GM21825 (cell line): ENCODE data around the gene MRPL43.

Experiments used
- ATAC-seq: cut with Tn5 transposase; IDR thresholded peaks from one replicate; pipeline ENCODE4 v1.9.1; 2021; ENCODE audit warnings: mild to moderate bottlenecking, moderate library complexity; ENCODE audit not compliant: unreplicated experiment

The MRPL43 gene

GRCh38 chr10:101005361-101005760 is 18.1 kb upstream of the MRPL43 start:
- no peak for ATAC-seq

GRCh38 chr10:101003639-101004206 is 16.4 kb upstream of the MRPL43 start:
- no peak for ATAC-seq

DNA sequence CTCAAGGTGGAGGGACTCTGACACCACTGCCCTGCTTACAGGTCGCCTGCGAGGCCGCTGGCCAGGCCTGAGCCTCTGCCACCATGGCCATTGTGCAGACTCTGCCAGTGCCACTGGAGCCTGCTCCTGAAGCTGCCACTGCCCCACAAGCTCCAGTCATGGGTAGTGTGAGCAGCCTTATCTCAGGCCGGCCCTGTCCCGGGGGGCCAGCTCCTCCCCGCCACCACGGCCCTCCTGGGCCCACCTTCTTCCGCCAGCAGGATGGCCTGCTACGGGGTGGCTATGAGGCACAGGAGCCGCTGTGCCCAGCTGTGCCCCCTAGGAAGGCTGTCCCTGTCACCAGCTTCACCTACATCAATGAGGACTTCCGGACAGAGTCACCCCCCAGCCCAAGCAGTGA is 15.2 kb upstream of the MRPL43 start:
- no peak for ATAC-seq

DNA sequence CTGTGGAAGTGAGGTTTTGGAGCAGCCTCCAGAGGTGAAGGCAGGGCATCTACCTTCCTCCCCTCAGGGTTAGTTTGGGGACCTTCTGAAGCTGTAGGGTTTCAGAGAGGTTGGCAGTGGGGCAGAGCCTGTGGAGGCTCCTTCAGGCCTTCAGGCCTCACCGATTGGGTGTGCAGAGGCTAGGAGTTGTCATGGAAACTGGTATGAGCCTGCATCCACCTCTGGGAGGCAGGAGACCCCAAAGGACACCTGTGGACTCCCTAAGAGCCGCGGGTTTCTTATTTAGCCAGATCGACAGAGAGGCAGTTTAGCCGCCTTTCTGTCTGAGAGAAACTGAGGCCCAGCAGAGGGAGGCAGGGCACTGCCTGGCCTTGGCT is 14.3 kb upstream of the MRPL43 start:
- no peak for ATAC-seq

- no peak for ATAC-seq
Observed at GRCh38 chr10:101000915-101001658, 13.8 kb upstream of the MRPL43 start.

DNA sequence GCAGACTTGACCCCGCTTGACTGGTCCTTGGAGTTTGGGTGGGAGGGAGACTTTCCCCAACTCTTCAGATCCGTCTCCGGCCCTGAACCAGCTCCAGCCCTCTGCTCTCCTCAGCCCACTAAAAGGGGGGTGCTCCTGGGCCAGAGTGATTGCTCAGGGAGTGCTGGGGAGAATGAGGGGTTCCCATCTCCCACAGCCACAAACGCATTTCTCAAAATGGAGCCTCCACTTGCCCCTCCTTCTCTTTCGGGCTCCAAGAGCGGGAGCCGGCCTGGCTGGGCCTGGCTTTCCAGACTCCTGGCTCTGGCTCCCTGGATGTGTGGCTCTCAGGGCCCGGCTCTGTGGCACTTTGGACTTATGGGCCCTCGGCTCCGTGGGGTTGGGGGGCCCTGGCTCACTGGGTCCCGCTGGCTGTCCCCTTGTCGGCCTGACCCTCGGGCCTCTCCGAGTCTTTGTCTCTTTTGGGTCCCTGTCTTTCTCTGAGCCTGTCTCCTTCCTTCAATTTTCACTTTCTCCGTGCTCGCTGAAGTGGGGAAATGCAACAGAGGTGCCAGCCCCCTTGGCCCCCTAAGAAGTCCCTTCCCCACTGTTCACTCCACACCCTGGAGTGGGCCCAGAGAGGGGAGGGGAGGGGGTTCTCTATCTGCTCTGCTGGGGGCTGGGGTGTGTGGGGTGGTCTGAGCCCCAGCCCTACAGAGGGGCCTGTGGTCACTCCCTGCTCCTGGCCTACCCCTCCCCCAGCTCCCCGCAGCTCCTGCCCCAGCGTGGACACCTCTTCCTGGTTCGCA is 13.0 kb upstream of the MRPL43 start:
- no peak for ATAC-seq

- ATAC-seq, result no peak
Observed at GRCh38 chr10:100999742-101000126, 12.4 kb upstream of the MRPL43 start, which contains the start of gene LZTS2. Gene LZTS2, plus strand, starts transcription at chr10:100999808. Its CDS starts 2,731 bp downstream, at chr10:101002539.

GRCh38 chr10:100998991-100999741 is 11.9 kb upstream of the MRPL43 start:
- peak; percentile 55 for ATAC-seq

- ATAC-seq, result peak; percentile 30
Observed at GRCh38 chr10:100998183-100998990, 11.1 kb upstream of the MRPL43 start.

- peak; percentile 30 for ATAC-seq
Observed at GRCh38 chr10:100997360-100998182, 10.3 kb upstream of the MRPL43 start.

GRCh38 chr10:100996678-100997359 is 9.5 kb upstream of the MRPL43 start:
- ATAC-seq, result no peak

GRCh38 chr10:100995181-100995580 is 7.9 kb upstream of the MRPL43 start:
- no peak for ATAC-seq

GRCh38 chr10:100993986-100994708 is 6.8 kb upstream of the MRPL43 start:
- ATAC-seq, result no peak

DNA sequence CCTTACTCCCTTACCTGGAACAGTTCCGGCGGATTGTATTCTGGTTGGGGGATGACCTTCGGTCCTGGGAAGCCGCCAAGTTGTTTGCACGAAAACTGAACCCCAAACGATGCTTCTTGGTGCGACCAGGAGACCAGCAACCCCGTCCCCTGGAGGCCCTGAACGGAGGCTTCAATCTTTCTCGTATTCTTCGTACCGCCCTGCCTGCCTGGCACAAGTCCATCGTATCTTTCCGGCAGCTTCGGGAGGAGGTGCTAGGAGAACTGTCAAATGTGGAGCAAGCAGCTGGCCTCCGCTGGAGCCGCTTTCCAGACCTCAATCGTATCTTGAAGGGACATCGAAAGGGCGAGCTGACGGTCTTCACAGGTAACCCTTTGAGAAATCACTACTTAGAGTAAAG is 1.8 kb upstream of the MRPL43 start:
- no peak for ATAC-seq

DNA sequence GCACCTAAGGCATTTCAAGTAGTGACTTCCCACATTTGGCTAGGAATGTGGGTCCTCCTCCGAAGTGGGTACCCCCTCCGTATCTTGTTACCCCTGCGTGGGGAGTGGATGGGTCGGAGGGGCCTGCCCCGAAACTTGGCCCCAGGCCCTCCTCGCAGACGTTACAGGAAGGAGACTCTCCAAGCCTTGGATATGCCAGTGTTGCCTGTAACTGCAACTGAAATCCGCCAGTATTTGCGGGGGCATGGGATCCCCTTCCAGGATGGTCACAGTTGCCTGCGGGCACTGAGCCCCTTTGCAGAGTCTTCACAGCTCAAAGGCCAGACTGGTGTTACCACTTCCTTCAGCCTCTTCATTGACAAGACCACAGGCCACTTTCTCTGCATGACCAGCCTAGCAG is 869 bp upstream of the MRPL43 start:
- no peak for ATAC-seq

GRCh38 chr10:100987685-100988049 is 370 bp upstream of the MRPL43 start:
- ATAC-seq, result no peak

DNA sequence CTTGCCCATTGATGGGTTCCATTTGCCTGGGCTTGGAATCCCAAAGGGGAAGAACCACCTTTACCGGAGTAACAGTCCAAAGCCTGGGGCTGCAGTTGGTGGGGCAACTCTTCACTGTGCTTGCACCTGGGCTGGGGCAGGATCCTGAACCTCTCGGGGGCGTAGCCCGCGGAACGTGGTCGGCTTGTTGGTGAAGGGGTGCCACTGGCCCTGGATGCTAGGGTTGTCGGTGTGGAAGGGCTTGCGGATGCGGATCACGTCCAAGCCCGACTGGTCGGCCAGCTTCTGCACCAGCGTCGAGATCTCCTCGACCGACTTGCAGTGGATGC is 710 bp downstream of the MRPL43 start:
- no peak for ATAC-seq

DNA sequence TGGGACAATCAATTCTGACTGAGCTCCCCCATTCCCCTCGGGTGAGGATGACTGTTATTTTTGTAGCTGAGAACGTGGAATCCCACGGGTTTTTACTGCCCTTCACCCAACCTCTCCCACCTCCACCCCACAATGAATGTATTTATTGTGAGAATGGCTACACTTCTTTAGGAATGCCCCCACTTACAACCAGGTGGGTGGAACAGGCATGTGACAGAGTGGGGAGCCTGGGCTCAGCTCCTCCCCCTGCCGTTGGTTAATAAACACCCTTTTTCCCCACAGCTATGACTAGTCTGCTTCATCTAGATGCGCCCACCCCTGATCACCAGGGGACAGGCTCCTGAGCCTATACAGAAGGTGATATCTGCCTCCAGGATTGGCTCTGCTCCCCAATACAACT is 2.0 kb downstream of the MRPL43 start:
- ATAC-seq, result no peak
